Measurements from ENCODE around the gene SLC4A5. TPM values are rescaled to one million over a fixed set of nuclear protein-coding genes. Genes with fewer than 3 reads are reported as not detected.

The SLC4A5 gene
- total RNA-seq, 1 donor from 2014 or later: 3.0 TPM

GRCh38 chr2:74379851-74380789 is 36.9 kb upstream of the SLC4A5 start, which contains the start of gene DCTN1:
Gene DCTN1, minus strand, starts transcription at chr2:74380311. Its CDS starts 274 bp downstream, at chr2:74380037.
- no peaks in the 10 kb centered on the region for H3K9me3 Mint-ChIP-seq
- peak; percentile 19 for DNase-seq (ENCODE audit: low read depth, low spot score)
- H3K27ac Mint-ChIP-seq (ENCODE audit: unreplicated experiment): peak within 1 kb of the TSS; percentile 0
- TF ChIP-seq, protein P1, sequence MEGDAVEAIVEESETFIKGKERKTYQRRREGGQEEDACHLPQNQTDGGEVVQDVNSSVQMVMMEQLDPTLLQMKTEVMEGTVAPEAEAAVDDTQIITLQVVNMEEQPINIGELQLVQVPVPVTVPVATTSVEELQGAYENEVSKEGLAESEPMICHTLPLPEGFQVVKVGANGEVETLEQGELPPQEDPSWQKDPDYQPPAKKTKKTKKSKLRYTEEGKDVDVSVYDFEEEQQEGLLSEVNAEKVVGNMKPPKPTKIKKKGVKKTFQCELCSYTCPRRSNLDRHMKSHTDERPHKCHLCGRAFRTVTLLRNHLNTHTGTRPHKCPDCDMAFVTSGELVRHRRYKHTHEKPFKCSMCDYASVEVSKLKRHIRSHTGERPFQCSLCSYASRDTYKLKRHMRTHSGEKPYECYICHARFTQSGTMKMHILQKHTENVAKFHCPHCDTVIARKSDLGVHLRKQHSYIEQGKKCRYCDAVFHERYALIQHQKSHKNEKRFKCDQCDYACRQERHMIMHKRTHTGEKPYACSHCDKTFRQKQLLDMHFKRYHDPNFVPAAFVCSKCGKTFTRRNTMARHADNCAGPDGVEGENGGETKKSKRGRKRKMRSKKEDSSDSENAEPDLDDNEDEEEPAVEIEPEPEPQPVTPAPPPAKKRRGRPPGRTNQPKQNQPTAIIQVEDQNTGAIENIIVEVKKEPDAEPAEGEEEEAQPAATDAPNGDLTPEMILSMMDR (conservative IDR thresholded peaks at IDR 0.05): no peak
- H3K4me1 Mint-ChIP-seq: peaks cover 26% of the 10 kb centered on the region
- no peaks in the 10 kb centered on the region for H3K36me3 Mint-ChIP-seq (ENCODE audit: low read depth)
- H3K27me3 Mint-ChIP-seq (ENCODE audit: low read depth): no peaks in the 10 kb centered on the region
- H3K4me3 Mint-ChIP-seq: peak within 1 kb of the TSS; percentile 60

DNA sequence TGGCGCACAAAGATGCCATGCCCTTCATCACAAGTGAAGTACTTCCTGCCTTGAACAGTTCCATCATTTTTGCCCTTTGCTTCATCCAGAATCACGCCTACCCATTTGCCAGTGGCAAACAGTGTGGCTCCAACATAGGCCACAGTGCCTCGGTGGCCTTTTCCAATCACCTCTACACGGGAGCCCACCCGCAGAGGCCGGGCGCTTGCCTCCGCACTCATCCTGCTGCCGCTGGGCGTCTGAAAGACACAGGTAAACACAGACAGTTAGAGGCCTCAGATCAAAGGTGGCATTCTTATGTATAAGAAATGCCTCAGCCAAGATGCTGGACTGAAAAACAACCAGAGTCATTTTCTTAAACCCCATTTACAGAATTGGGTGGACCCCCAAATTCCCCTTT is 34.8 kb upstream of the SLC4A5 start:
- no peak overlapping the region for H3K27ac Mint-ChIP-seq (ENCODE audit: unreplicated experiment)
- no peaks in the 10 kb centered on the region for H3K27me3 Mint-ChIP-seq (ENCODE audit: low read depth)
- no peaks in the 10 kb centered on the region for H3K36me3 Mint-ChIP-seq (ENCODE audit: low read depth)
- no peaks in the 10 kb centered on the region for H3K9me3 Mint-ChIP-seq
- no peak for DNase-seq (ENCODE audit: low read depth, low spot score)
- H3K4me1 Mint-ChIP-seq: peaks cover 43% of the 10 kb centered on the region
- H3K4me3 Mint-ChIP-seq: no peak overlapping the region
- TF ChIP-seq, protein P1 (conservative IDR thresholded peaks at IDR 0.05): no peak

DNA sequence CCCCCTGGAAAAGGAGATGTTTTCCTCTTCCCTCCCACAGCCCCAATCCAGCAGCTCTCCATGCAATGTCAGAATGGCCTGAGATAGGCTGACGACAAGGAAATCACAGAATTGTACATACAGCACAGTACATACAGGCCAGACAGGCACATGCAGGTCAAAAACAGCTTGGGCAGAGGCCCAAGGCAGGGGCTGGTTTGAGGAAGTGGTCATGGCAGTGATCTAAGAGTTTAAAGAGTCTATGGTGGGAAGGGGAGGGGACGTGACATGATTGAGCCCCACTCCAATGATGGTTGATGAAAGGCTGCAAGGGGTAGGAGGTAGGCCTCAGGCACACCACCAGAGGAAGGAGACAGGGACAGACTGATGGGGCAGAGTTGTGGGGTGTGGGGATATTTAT is 32.6 kb upstream of the SLC4A5 start:
- no peak for DNase-seq (ENCODE audit: low read depth, low spot score)
- Mint-ChIP-seq H3K36me3 (ENCODE audit: low read depth) (no peaks in the 10 kb centered on the region), H3K27me3 (ENCODE audit: low read depth) (no peaks in the 10 kb centered on the region), H3K27ac (ENCODE audit: unreplicated experiment) (no peak overlapping the region), H3K4me3 (no peak overlapping the region), H3K4me1 (peaks cover 35% of the 10 kb centered on the region), H3K9me3 (no peaks in the 10 kb centered on the region)
- TF ChIP-seq, protein P1 (conservative IDR thresholded peaks at IDR 0.05): no peak

DNA sequence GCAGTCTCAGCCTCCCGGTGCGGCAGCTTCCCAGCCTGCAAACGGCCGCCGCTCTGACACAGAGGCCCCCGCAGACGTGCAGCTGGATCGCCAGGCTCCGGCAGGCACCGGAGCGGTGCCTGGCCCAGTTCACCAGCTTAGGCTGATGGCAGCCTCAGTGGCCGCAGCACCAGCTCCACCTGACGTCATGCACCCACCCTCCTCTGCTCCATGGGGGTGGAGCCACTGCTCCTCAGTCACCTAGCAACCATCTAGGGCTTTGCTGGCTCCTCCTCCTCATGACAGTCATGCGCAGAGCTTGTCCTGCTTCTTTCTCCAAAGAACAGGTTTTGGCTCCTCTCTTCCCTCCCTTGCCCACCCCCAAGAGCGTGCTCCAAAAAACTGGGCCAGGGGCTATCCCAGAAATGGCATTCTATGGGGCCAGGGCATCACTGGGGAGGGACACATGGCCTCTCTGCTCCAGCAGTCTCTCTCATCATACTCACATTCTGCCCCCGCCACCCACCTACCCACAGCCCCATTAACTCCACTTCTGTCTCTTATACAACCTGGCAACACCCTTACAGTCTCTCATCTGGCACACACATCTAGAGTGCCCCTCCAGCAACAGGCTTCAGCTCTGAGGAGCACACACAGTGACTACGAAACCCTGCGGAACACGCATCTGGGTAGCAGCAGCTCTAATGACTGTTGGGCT is 31.4 kb upstream of the SLC4A5 start:
- H3K36me3 Mint-ChIP-seq (ENCODE audit: low read depth): peaks cover 6% of the 10 kb centered on the region
- H3K4me3 Mint-ChIP-seq: peak overlapping the region; percentile 84
- H3K27me3 Mint-ChIP-seq (ENCODE audit: low read depth): no peaks in the 10 kb centered on the region
- no peaks in the 10 kb centered on the region for H3K9me3 Mint-ChIP-seq
- H3K27ac Mint-ChIP-seq (ENCODE audit: unreplicated experiment): peak overlapping the region; percentile 93
- DNase-seq (ENCODE audit: low read depth, low spot score): peak; percentile 55
- TF ChIP-seq, protein P1 (conservative IDR thresholded peaks at IDR 0.05): no peak
- peaks cover 24% of the 10 kb centered on the region for H3K4me1 Mint-ChIP-seq

DNA sequence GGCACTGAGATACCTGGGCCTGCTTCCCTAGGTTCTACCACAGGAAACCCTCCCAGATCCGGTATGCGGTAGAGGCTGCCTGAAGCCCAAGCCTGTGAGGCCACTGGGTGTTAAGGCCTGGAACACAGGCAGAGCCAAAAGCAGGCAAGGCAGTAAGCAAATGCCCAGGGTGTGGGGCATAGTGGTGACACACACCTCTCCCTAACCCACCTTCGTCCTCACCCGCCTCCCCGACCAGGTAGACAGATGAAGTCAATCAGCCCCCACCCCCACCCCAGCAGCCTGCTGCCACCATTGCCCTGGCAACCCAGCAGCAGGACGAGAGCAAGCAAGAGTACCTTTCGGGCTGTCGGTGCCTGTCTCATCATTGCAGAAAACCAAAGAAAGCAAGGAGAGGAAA is 30.8 kb upstream of the SLC4A5 start:
- no peak for DNase-seq (ENCODE audit: low read depth, low spot score)
- Mint-ChIP-seq H3K4me3 (peak overlapping the region; percentile 84), H3K9me3 (no peaks in the 10 kb centered on the region), H3K4me1 (peaks cover 24% of the 10 kb centered on the region), H3K27ac (ENCODE audit: unreplicated experiment) (peak overlapping the region; percentile 93), H3K36me3 (ENCODE audit: low read depth) (peaks cover 6% of the 10 kb centered on the region), H3K27me3 (ENCODE audit: low read depth) (no peaks in the 10 kb centered on the region)
- TF ChIP-seq, protein P1 (conservative IDR thresholded peaks at IDR 0.05): no peak
